Gastrocnemius medialis (tissue), 4 donors: Measurements from ENCODE around the gene ADAMTS15. TPM values are rescaled to one million over a fixed set of nuclear protein-coding genes. Genes with fewer than 3 reads are reported as not detected.

ENCODE experiments used
- ATAC-seq, 2 donors: fragments of 150-250 bp; one replicate each; pipeline ENCODE4 v1.9.1; 2016
- DNase-seq, 2 donors: peaks; one replicate each; pipeline ENCODE4 v3.0.0-alpha.2; 2019
- H3K27ac ChIP-seq, 4 donors: fragments of 200-600 bp; sonication (generic); 1 replicate in 1 of 4; 2 replicates in 3 of 4; pipeline ENCODE4 v1.5.1; 2016 to 2018; ENCODE audit warnings: mild to moderate bottlenecking in 2 of 4, moderate library complexity in 1 of 4
- H3K27me3 ChIP-seq, 3 donors: fragments of 200-600 bp; sonication (generic) in 2 of 3; 1 replicate in 1 of 3; 2 replicates in 2 of 3; pipeline versions ENCODE4 v1.5.1 to v1.6.0; 2016 to 2019; ENCODE audit warnings: mild to moderate bottlenecking in 1 of 3, moderate library complexity in 1 of 3
- H3K36me3 ChIP-seq, 2 donors: fragments of 200-600 bp; sonication (generic) in 1 of 2; one replicate each; pipeline ENCODE4 v1.5.1; 2017 to 2018
- H3K4me1 ChIP-seq, 2 donors: fragments of 200-600 bp; sonication (generic) in 1 of 2; one replicate each; pipeline ENCODE4 v1.5.1; 2016 to 2017; ENCODE audit warnings: mild to moderate bottlenecking in 2 of 2
- H3K4me3 ChIP-seq, 4 donors: fragments of 200-600 bp; sonication (generic) in 3 of 4; 1 replicate in 1 of 4; 2 replicates in 3 of 4; pipeline ENCODE4 v1.5.1; 2016 to 2019; ENCODE audit warnings: mild to moderate bottlenecking in 2 of 4
- H3K9me3 ChIP-seq, 3 donors: fragments of 200-600 bp; sonication (generic) in 2 of 3; 1 replicate in 1 of 3; 2 replicates in 2 of 3; pipeline ENCODE4 v1.5.1; 2016 to 2019
- POLR2A ChIP-seq, 2 donors: fragments of 450-650 bp; IDR thresholded peaks; one replicate each; pipeline ENCODE4 v1.6.1; 2017; ENCODE audit warnings: antibody characterized with exemption in 2 of 2, mild to moderate bottlenecking in 2 of 2, moderate library complexity in 2 of 2
- in situ Hi-C, 4 donors: fragments of 200-750 bp; cut with MboI; loops; one replicate each; pipeline versions ENCODE4 v1.15.0 to v1.8.0; 2017; ENCODE audit warnings: low sequenced_read_pairs in 4 of 4
- intact Hi-C: fragments of 100-400 bp; cut with DNase I; formaldehyde crosslinking; loops from one replicate; pipeline ENCODE4 v1.15.1; 2023; ENCODE audit warnings: low total_unique reads
- total RNA-seq, 4 donors: library from RNA; depleted of rRNA; stranded (reverse); fragments of >200 nt; gene quantifications; one replicate each; pipeline versions ENCODE4 v1.1.0 to v1.2.3, GENCODE V29; 2016
- TF ChIP-seq, protein P1 (sequence below), 5 experiments: fragments of 450-650 bp in 3 of 5; fragments of 200-600 bp in 2 of 5; sonication (generic) in 2 of 5; IDR thresholded peaks in 4 of 5; conservative IDR thresholded peaks in 1 of 5; 1 replicate in 4 of 5; 2 replicates in 1 of 5; pipeline ENCODE4 v1.5.1; 2016 to 2019; ENCODE audit warnings: antibody characterized with exemption in 5 of 5, mild to moderate bottlenecking in 3 of 5, moderate library complexity in 3 of 5

The ADAMTS15 gene
- total RNA-seq, 4 donors from 2014 or later, result 1.2 to 3.4 (median 1.9) TPM

DNA sequence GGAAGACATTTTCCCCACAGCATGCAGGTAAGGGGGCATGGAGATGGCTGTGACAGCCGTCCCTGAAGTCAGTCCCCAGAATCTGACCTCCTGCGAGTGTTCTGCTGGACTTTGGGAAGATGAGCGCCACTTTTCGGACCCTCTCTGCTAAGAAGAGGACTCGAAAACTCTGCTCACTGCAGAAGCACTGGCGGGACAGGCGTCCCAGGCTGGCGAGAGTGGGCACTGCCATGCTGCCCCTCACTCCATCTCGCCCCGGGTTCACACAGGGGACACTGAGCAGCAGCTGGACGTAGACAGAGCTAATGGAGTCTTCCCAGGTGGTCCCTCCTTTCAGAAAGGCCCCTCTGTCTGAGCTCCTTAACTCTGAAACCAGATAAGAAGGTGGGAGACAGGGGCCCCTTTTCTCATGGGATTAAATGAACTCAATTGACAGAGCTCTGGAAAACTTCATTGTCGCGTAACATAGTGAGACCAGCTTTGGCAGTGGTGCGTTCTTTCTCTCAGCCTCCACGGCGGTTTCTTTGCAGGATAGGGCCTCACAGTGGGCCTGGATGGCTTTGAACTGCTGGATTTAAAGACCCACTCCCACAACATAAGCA, 24.8 kb upstream of the ADAMTS15 start:
- in situ Hi-C loops (loop anchor here in 2 of 4 donors (10.0 kb wide), 3 partner anchors 209 to 471 kb away; no protein-coding TSS in a partner anchor), intact Hi-C loops (no loop called here)
- Histone ChIP-seq H3K4me1 (peaks cover 0 to 8% of the 10 kb centered on the region in 2 donors), H3K27me3 (peaks cover 14 to 20% (median 15%) of the 10 kb centered on the region in 3 donors), H3K27ac (no peak overlapping the region), H3K4me3 (no peak overlapping the region), H3K36me3 (no peaks in the 10 kb centered on the region), H3K9me3 (no peaks in the 10 kb centered on the region)
- no peak for TF ChIP-seq POLR2A (IDR thresholded peaks at IDR 0.05)
- TF ChIP-seq, protein P1, sequence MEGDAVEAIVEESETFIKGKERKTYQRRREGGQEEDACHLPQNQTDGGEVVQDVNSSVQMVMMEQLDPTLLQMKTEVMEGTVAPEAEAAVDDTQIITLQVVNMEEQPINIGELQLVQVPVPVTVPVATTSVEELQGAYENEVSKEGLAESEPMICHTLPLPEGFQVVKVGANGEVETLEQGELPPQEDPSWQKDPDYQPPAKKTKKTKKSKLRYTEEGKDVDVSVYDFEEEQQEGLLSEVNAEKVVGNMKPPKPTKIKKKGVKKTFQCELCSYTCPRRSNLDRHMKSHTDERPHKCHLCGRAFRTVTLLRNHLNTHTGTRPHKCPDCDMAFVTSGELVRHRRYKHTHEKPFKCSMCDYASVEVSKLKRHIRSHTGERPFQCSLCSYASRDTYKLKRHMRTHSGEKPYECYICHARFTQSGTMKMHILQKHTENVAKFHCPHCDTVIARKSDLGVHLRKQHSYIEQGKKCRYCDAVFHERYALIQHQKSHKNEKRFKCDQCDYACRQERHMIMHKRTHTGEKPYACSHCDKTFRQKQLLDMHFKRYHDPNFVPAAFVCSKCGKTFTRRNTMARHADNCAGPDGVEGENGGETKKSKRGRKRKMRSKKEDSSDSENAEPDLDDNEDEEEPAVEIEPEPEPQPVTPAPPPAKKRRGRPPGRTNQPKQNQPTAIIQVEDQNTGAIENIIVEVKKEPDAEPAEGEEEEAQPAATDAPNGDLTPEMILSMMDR (IDR thresholded peaks at IDR 0.05 in 4 of 5, conservative IDR thresholded peaks at IDR 0.05 in 1 of 5), result no peak
- ATAC-seq (no peak), DNase-seq (no peak)

DNA sequence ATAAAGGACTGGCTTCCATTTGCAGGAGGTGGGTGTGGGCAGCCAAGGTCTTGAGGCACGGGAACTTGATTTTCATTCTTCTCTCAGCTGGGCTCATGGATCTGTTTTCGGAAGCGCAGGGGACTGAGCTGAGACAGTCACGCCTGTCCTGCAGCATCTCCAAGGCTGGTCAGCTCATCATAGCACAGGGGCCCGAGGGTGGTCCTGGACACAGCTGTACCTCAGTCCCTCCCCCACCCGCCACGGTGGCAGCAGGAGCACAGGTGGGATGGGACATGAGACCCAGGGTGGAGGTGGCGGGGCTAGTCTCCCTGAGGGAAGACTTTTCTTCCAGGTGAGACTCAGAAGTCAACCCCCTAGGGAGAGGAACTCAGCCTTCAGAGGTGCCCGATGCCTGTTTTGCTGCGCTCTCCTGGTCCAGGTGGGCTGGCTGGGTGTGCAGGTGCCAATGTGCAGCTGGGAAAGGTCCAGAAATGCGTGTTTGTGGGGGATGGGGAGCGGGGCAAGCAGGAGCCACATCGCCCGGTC, 23.8 kb upstream of the ADAMTS15 start:
- intact Hi-C loops, result loop anchor here (5.0 kb wide), 1 partner anchor 212 kb away; no protein-coding TSS in a partner anchor
- ATAC-seq (no peak), DNase-seq (no peak)
- H3K4me3 ChIP-seq, result no peak overlapping the region
- peaks cover 0 to 8% of the 10 kb centered on the region in 2 donors for H3K4me1 ChIP-seq
- no peak overlapping the region for H3K27ac ChIP-seq
- H3K9me3 ChIP-seq, result no peaks in the 10 kb centered on the region
- no peaks in the 10 kb centered on the region for H3K36me3 ChIP-seq
- H3K27me3 ChIP-seq, result peaks cover 15 to 24% (median 17%) of the 10 kb centered on the region in 3 donors
- TF ChIP-seq, protein P1 (IDR thresholded peaks at IDR 0.05 in 4 of 5, conservative IDR thresholded peaks at IDR 0.05 in 1 of 5), result no peak
- TF ChIP-seq POLR2A (IDR thresholded peaks at IDR 0.05), result no peak
- in situ Hi-C loops, result loop anchor here in 3 of 4 donors (10.0 to 25.0 kb wide), 4 partner anchors 210 to 470 kb away; no protein-coding TSS in a partner anchor

DNA sequence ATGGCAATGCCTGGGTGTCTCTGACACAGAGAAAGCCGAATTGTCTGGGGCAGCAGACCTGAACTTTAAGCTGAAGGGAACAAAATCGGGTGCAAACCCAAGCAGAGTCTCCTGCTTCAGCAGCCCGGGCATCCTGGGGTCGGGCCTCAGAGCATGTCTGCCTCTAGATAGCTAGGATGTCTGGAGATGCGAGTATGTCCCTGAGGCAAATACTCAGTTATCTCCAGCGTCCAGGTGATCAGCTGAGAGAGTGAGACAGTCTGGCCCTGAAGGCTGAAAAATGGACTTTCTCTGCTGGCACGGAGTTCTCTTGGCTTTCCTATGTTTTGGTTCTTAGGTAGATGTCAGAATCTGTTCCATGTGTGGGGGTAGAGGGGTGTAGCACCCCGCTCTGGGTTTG, 23.3 kb upstream of the ADAMTS15 start:
- Histone ChIP-seq H3K4me3 (no peak overlapping the region), H3K27me3 (peaks cover 15 to 24% (median 17%) of the 10 kb centered on the region in 3 donors), H3K36me3 (no peaks in the 10 kb centered on the region), H3K27ac (no peak overlapping the region), H3K4me1 (peaks cover 0 to 8% of the 10 kb centered on the region in 2 donors), H3K9me3 (no peaks in the 10 kb centered on the region)
- in situ Hi-C loops, result loop anchor here in 3 of 4 donors (10.0 to 25.0 kb wide), 4 partner anchors 210 to 470 kb away; no protein-coding TSS in a partner anchor
- ATAC-seq (no peak), DNase-seq (no peak)
- intact Hi-C loops, result loop anchor here (5.0 kb wide), 1 partner anchor 213 kb away; no protein-coding TSS in a partner anchor
- TF ChIP-seq, protein P1 (IDR thresholded peaks at IDR 0.05 in 4 of 5, conservative IDR thresholded peaks at IDR 0.05 in 1 of 5), result no peak
- TF ChIP-seq POLR2A (IDR thresholded peaks at IDR 0.05), result no peak

DNA sequence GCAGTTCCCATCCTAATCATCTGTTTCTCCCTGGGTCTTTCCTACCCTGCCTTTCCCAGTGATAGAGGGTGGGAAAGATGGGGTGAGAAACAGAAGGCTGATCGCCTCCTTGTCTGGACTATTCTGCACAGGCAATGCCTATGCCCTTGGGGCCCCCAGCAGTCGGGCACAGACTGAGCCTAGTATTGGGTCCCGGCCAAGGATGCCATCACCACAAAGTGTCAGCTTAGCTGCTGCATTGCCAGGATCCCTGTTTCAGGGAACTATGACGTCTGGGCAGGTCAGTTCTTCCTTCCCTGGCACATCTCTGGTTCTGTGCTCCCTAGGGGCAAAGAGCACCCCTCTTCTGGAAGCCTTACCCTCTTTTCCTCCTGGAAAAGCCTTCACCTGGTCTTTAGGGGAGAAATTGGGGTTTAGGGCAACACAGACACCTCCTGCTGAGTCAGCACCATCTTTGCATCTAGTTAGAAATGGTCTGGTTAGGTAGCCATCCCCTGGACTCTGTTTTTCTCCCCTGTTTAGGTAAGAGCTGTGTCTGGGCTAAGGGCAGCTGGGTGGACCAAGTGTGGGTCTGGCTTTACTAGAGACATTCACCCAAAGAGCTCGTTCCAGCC, 22.1 kb upstream of the ADAMTS15 start:
- H3K27ac ChIP-seq, result no peak overlapping the region
- intact Hi-C loops, result loop anchor here (5.0 kb wide), 1 partner anchor 214 kb away; no protein-coding TSS in a partner anchor
- H3K9me3 ChIP-seq, result no peaks in the 10 kb centered on the region
- no peak for DNase-seq
- H3K4me3 ChIP-seq, result no peak overlapping the region
- ATAC-seq, result no peak
- in situ Hi-C loops, result loop anchor here in 3 of 4 donors (10.0 to 25.0 kb wide), 4 partner anchors 212 to 468 kb away; no protein-coding TSS in a partner anchor
- H3K27me3 ChIP-seq, result peaks cover 15 to 24% (median 17%) of the 10 kb centered on the region in 3 donors
- no peak for TF ChIP-seq POLR2A (IDR thresholded peaks at IDR 0.05)
- TF ChIP-seq, protein P1 (IDR thresholded peaks at IDR 0.05 in 4 of 5, conservative IDR thresholded peaks at IDR 0.05 in 1 of 5), result no peak
- H3K36me3 ChIP-seq, result no peaks in the 10 kb centered on the region
- peaks cover 0 to 8% of the 10 kb centered on the region in 2 donors for H3K4me1 ChIP-seq
